Prostate gland (tissue), 2 donors: ENCODE measurements around the gene ZNF831. TPM values are rescaled to one million over a fixed set of nuclear protein-coding genes. Genes with fewer than 3 reads are reported as not detected.

Source experiments
- DNase-seq: peaks from one replicate; pipeline ENCODE4 v3.0.0-alpha.2; 2019; ENCODE audit warnings: low spot score
- H3K27ac ChIP-seq, 2 donors: fragments of 200-600 bp; sonication (generic); 2 replicates each; pipeline ENCODE4 v1.5.1; 2017 to 2019
- H3K27me3 ChIP-seq: fragments of 200-600 bp; sonication (generic); replicated peaks from 2 replicates; pipeline ENCODE4 v1.5.1; 2019; ENCODE audit not compliant: insufficient read depth
- H3K36me3 ChIP-seq, 2 donors: fragments of 200-600 bp; sonication (generic); 1 replicate in 1 of 2; 2 replicates in 1 of 2; pipeline versions ENCODE4 v1.5.1 to v1.8.1; 2017 to 2019
- H3K4me1 ChIP-seq: fragments of 200-600 bp; sonication (generic); replicated peaks from 2 replicates; pipeline ENCODE4 v1.5.1; 2019
- H3K4me3 ChIP-seq, 2 donors: fragments of 200-600 bp; sonication (generic); 2 replicates each; pipeline ENCODE4 v1.5.1; 2017 to 2019
- H3K9me3 ChIP-seq: fragments of 200-600 bp; sonication (generic); 2 replicates; pipeline ENCODE4 v1.5.1; 2017
- POLR2A ChIP-seq: fragments of 450-650 bp; IDR thresholded peaks from one replicate; pipeline ENCODE4 v1.6.1; 2016; ENCODE audit warnings: antibody characterized with exemption, mild to moderate bottlenecking
- POLR2AphosphoS5 ChIP-seq: sonication (generic); formaldehyde crosslinking; IDR thresholded peaks from one replicate; pipeline ENCODE4 v1.6.1; 2017; ENCODE audit warnings: antibody characterized with exemption
- WGBS: methylation state at CpG from one replicate; pipeline ENCODE4 v1.1.5; 2018; 5-methylcytosine and 5-hydroxymethylcytosine counted together
- intact Hi-C: fragments of 100-400 bp; cut with DNase I; formaldehyde crosslinking; loops from one replicate; pipeline ENCODE4 v1.14.2; 2022
- total RNA-seq, 2 donors: library from RNA; depleted of rRNA; stranded (reverse); fragments of >200 nt; gene quantifications; one replicate each; pipeline ENCODE4 v1.1.0, GENCODE V29; 2016
- TF ChIP-seq, protein P1 (sequence below), 4 experiments: fragments of 200-600 bp in 2 of 4; fragments of 450-650 bp in 2 of 4; sonication (generic) in 2 of 4; IDR thresholded peaks; 1 replicate in 3 of 4; 2 replicates in 1 of 4; pipeline ENCODE4 v1.5.1; 2016 to 2019; ENCODE audit warnings: antibody characterized with exemption in 4 of 4, mild to moderate bottlenecking in 2 of 4, moderate library complexity in 2 of 4

The ZNF831 gene
- total RNA-seq, 2 donors from 2014 or later = 0.46 to 1.1 TPM

DNA sequence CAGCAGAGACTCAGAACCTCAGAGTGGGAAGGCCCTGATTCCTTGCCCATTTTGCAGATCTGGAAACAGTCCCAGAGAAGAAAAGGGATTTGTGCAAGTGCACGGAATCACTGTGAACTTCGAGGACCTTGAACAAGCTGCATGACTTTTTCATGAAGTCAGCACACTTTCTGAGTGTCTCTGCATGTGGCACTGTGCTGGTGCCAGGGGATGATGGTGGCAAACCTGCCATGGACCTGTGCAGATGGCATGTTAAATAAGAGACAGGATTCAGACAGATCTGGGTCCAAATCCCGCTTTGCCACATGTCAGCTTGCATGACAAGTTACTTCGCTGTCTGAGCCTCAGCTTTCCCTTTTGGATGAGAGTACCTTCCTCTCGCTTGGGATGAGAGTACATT lies 26.8 kb downstream of the ZNF831 start:
- TF ChIP-seq POLR2AphosphoS5 (no peak), POLR2A (no peak)
- TF ChIP-seq, protein P1, sequence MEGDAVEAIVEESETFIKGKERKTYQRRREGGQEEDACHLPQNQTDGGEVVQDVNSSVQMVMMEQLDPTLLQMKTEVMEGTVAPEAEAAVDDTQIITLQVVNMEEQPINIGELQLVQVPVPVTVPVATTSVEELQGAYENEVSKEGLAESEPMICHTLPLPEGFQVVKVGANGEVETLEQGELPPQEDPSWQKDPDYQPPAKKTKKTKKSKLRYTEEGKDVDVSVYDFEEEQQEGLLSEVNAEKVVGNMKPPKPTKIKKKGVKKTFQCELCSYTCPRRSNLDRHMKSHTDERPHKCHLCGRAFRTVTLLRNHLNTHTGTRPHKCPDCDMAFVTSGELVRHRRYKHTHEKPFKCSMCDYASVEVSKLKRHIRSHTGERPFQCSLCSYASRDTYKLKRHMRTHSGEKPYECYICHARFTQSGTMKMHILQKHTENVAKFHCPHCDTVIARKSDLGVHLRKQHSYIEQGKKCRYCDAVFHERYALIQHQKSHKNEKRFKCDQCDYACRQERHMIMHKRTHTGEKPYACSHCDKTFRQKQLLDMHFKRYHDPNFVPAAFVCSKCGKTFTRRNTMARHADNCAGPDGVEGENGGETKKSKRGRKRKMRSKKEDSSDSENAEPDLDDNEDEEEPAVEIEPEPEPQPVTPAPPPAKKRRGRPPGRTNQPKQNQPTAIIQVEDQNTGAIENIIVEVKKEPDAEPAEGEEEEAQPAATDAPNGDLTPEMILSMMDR (IDR thresholded peaks at IDR 0.05) = no peak
- WGBS = 86% methylated on average over 5 of the region's 5 CpGs
- Histone ChIP-seq H3K4me3 (no peak overlapping the region), H3K27me3 (no peaks in the 10 kb centered on the region), H3K36me3 (no peaks in the 10 kb centered on the region), H3K27ac (no peak overlapping the region), H3K9me3 (no peaks in the 10 kb centered on the region), H3K4me1 (no peaks in the 10 kb centered on the region)
- intact Hi-C loops = no loop called here
- no peak for DNase-seq

DNA sequence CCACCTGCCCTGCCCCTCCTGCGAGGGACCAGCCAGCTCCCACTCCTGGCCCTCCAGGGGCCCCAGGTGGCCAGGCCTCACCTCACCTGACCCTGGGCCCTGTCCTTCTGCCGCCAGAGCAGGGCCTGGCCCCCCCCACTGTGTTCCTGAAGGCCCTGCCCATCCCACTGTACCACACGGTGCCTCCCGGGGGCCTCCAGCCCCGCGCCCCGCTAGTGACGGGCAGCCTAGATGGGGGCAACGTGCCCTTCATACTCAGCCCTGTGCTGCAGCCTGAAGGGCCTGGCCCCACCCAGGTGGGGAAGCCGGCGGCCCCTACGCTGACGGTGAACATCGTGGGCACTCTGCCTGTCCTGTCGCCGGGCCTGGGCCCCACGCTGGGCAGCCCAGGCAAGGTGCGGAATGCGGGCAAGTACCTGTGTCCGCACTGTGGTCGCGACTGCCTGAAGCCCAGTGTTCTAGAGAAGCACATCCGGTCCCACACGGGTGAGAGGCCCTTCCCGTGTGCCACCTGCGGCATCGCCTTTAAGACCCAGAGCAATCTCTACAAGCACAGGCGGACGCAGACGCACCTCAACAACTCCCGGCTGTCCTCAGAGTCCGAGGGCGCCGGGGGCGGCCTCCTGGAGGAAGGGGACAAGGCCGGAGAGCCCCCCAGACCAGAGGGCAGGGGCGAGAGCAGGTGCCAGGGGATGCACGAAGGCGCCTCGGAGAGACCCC lies 27.6 kb downstream of the ZNF831 start:
- H3K36me3 ChIP-seq = no peaks in the 10 kb centered on the region
- H3K4me1 ChIP-seq = no peaks in the 10 kb centered on the region
- WGBS = 91% methylated on average over 28 of the region's 40 CpGs
- H3K27ac ChIP-seq = no peak overlapping the region
- intact Hi-C loops = no loop called here
- H3K4me3 ChIP-seq = no peak overlapping the region
- H3K9me3 ChIP-seq = no peaks in the 10 kb centered on the region
- H3K27me3 ChIP-seq = no peaks in the 10 kb centered on the region
- TF ChIP-seq, protein P1 (IDR thresholded peaks at IDR 0.05) = no peak
- TF ChIP-seq POLR2A (no peak), POLR2AphosphoS5 (no peak)
- no peak for DNase-seq

DNA sequence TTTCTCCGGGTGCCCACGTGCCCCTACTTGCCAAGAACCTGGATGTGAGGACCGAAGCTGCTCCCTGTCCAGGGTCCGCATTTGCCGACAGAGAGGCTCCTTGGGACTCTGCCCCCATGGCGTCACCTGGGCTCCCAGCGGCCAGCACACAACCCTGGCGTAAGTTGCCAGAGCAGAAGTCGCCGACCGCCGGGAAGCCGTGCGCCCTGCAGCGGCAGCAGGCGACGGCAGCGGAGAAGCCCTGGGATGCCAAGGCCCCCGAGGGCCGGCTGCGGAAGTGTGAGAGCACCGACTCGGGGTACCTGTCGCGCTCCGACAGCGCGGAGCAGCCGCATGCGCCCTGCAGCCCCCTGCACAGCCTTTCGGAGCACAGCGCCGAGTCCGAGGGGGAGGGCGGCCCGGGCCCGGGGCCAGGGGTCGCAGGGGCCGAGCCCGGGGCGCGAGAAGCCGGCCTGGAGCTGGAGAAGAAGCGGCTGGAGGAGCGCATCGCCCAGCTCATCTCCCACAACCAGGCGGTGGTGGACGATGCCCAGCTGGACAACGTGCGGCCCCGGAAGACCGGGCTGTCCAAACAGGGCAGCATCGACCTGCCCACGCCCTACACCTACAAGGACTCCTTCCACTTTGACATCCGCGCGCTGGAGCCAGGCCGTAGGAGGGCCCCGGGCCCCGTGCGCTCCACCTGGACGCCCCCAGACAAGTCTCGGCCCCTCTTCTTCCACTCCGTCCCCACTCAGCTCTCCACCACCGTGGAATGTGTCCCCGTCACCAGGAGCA lies 28.3 kb downstream of the ZNF831 start:
- TF ChIP-seq, protein P1 (IDR thresholded peaks at IDR 0.05) = no peak
- TF ChIP-seq POLR2AphosphoS5 = no peak
- no peak for TF ChIP-seq POLR2A
- Histone ChIP-seq H3K27me3 (no peaks in the 10 kb centered on the region), H3K27ac (no peak overlapping the region), H3K4me3 (no peak overlapping the region), H3K4me1 (no peaks in the 10 kb centered on the region), H3K36me3 (no peaks in the 10 kb centered on the region), H3K9me3 (no peaks in the 10 kb centered on the region)
- WGBS = 72% methylated on average over 52 of the region's 66 CpGs
- intact Hi-C loops = no loop called here
- DNase-seq = no peak

DNA sequence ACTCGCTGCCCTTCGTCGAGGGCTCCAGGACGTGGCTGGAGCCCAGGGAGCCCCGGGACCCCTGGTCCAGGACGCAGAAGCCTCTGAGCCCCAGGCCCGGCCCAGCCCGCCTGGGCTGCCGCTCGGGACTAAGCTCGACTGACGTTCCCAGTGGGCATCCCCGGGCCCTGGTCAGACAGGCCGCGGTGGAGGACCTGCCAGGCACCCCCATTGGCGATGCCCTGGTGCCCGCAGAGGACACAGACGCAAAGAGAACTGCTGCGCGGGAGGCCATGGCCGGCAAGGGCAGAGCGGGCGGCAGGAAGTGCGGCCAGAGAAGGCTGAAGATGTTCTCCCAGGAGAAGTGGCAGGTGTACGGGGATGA lies 28.9 kb downstream of the ZNF831 start:
- Histone ChIP-seq H3K27me3 (no peaks in the 10 kb centered on the region), H3K36me3 (no peaks in the 10 kb centered on the region), H3K4me3 (no peak overlapping the region), H3K27ac (no peak overlapping the region), H3K4me1 (no peaks in the 10 kb centered on the region), H3K9me3 (no peaks in the 10 kb centered on the region)
- intact Hi-C loops = no loop called here
- TF ChIP-seq POLR2AphosphoS5 = no peak
- TF ChIP-seq, protein P1 (IDR thresholded peaks at IDR 0.05) = no peak
- TF ChIP-seq POLR2A = no peak
- WGBS = 91% methylated on average over 25 of the region's 25 CpGs
- no peak for DNase-seq
